GM12878 (cell line): ENCODE measurements around the gene B4GALT1. TPM values are rescaled to one million over a fixed set of nuclear protein-coding genes. Genes with fewer than 3 reads are reported as not detected.

Source experiments
- ATAC-seq: fragments of 200-7000 bp; cut with Tn5 transposase; 3 replicates; pipeline ENCODE4 v1.9.1; 2020; ENCODE audit warnings: mild to moderate bottlenecking, moderate library complexity
- BruUV-seq: library from RNA; stranded (reverse); fragments of 400-500 nt; replicated peaks from 2 replicates; lab custom pipeline; 2021; lab: Mats Ljungman, UMichigan
- CTCF ChIA-PET: fragments of 300-600 bp; sonication (Branson Sonifier 250); formaldehyde crosslinking; extraction: SDS; loops from one replicate; lab custom pipeline; 2021; ENCODE audit warnings: inconsistent platforms; lab: Yijun Ruan, JAX
- POLR2A ChIA-PET: fragments of 350-600 bp; formaldehyde crosslinking; extraction: SDS; loops from one replicate; lab custom pipeline; 2021; ENCODE audit warnings: inconsistent platforms; lab: Charles Lee
- RAD21 ChIA-PET: fragments of 300-600 bp; sonication (Branson Sonifier 250); formaldehyde crosslinking; loops from one replicate; lab custom pipeline; 2023; ENCODE audit warnings: antibody characterized with exemption; ENCODE audit not compliant: unreplicated experiment; lab: Charles Lee
- SMC1A ChIA-PET: fragments of 300-600 bp; sonication (Branson Sonifier 250); formaldehyde crosslinking; loops from one replicate; lab custom pipeline; 2023; ENCODE audit not compliant: unreplicated experiment, uncharacterized antibody; lab: Charles Lee
- DNase-seq: peaks from one replicate; pipeline ENCODE4 v3.0.0-alpha.2; 2011; ENCODE audit warnings: low read depth, low spot score
- FAIRE-seq: peaks from 3 replicates; lab custom pipeline; 2011; peaks lifted over from hg19 to GRCh38; lab: Jason Lieb, UNC
- H2AFZ ChIP-seq: 2 replicates; pipeline ENCODE4 v1.6.0; 2011; ENCODE audit warnings: low read depth, low read length, control low read depth; ENCODE audit not compliant: control insufficient read depth
- H3K27ac ChIP-seq: 2 replicates; pipeline ENCODE4 v1.5.1; 2011; ENCODE audit warnings: control low read depth; ENCODE audit not compliant: control insufficient read depth, insufficient read depth
- H3K27me3 ChIP-seq, 2 experiments: replicated peaks in 1 of 2; 2 replicates each; pipeline versions ENCODE4 v1.6.0 to v1.6.1; 2011; ENCODE audit warnings: low read length in 1 of 2; ENCODE audit not compliant: control insufficient read depth in 2 of 2, insufficient read depth in 2 of 2
- H3K36me3 ChIP-seq, 2 experiments: 2 replicates each; pipeline ENCODE4 v1.5.1; 2011; ENCODE audit warnings: low read length in 1 of 2; ENCODE audit not compliant: control insufficient read depth in 2 of 2, insufficient read depth in 2 of 2
- H3K4me1 ChIP-seq: 2 replicates; pipeline ENCODE4 v1.6.1; 2011; ENCODE audit warnings: mild to moderate bottlenecking, low read length, moderate library complexity, mixed read lengths; ENCODE audit not compliant: control insufficient read depth, insufficient read depth
- H3K4me2 ChIP-seq: 2 replicates; pipeline ENCODE4 v1.6.0; 2011; ENCODE audit warnings: control low read depth; ENCODE audit not compliant: control insufficient read depth, insufficient read depth
- H3K4me3 ChIP-seq: fragments of 200-600 bp; sonication (generic); 2 replicates; pipeline ENCODE4 v1.5.1; 2016
- H3K79me2 ChIP-seq: 2 replicates; pipeline ENCODE4 v1.6.0; 2011; ENCODE audit warnings: low read length; ENCODE audit not compliant: control insufficient read depth, insufficient read depth
- H3K9ac ChIP-seq: 2 replicates; pipeline ENCODE4 v1.8.0; 2011; ENCODE audit warnings: low read length, control low read depth, mixed read lengths; ENCODE audit not compliant: control insufficient read depth, insufficient read depth
- H3K9me3 ChIP-seq: replicated peaks from 3 replicates; pipeline ENCODE4 v1.5.1; 2011; ENCODE audit warnings: mild to moderate bottlenecking, low read length; ENCODE audit not compliant: control insufficient read depth, insufficient read depth
- H4K20me1 ChIP-seq: 2 replicates; pipeline ENCODE4 v1.6.0; 2011; ENCODE audit not compliant: control insufficient read depth, insufficient read depth
- CBX3 ChIP-seq: fragments of 200-600 bp; sonication (generic); IDR thresholded peaks from 2 replicates; pipeline ENCODE4 v1.6.1; 2016; ENCODE audit warnings: low read depth, borderline replicate concordance
- EGR1 ChIP-seq, 2 experiments: IDR thresholded peaks; 1 replicate in 1 of 2; 2 replicates in 1 of 2; pipeline ENCODE4 v1.6.1; 2011 to 2012; ENCODE audit warnings: low read depth in 2 of 2, low read length in 2 of 2, borderline replicate concordance in 1 of 2, mild to moderate bottlenecking in 1 of 2, moderate library complexity in 1 of 2
- GATAD2B ChIP-seq: fragments of 450-650 bp; conservative IDR thresholded peaks from 2 replicates; pipeline ENCODE4 v1.6.1; 2017; ENCODE audit warnings: low read depth, mild to moderate bottlenecking, moderate library complexity
- HDAC6 ChIP-seq: fragments of 200-600 bp; sonication (generic); IDR thresholded peaks from one replicate; pipeline ENCODE4 v1.8.0; 2017; ENCODE audit warnings: antibody characterized with exemption; ENCODE audit not compliant: unreplicated experiment
- KLF5 ChIP-seq: fragments of 450-650 bp; IDR thresholded peaks from 2 replicates; pipeline ENCODE4 v1.6.1; 2014; ENCODE audit warnings: mild to moderate bottlenecking; ENCODE audit not compliant: partially characterized antibody
- NFYA ChIP-seq: IDR thresholded peaks from 2 replicates; pipeline ENCODE4 v1.6.1; 2011; ENCODE audit warnings: low read depth, mild to moderate bottlenecking, low read length, improper control_type of control experiment, borderline replicate concordance
- NR2C1 ChIP-seq: fragments of 450-650 bp; IDR thresholded peaks from 2 replicates; pipeline ENCODE4 v1.6.1; 2017; ENCODE audit warnings: antibody characterized with exemption, mild to moderate bottlenecking, moderate library complexity
- PAX8 ChIP-seq: fragments of 450-650 bp; IDR thresholded peaks from 2 replicates; pipeline ENCODE4 v1.6.1; 2017; ENCODE audit warnings: mild to moderate bottlenecking, moderate library complexity
- POLR2A ChIP-seq: IDR thresholded peaks from 2 replicates; pipeline ENCODE4 v1.6.1; 2011; ENCODE audit warnings: low read depth, mild to moderate bottlenecking, low read length
- POLR2AphosphoS5 ChIP-seq: IDR thresholded peaks from 2 replicates; pipeline ENCODE4 v1.6.1; 2011; ENCODE audit warnings: mild to moderate bottlenecking, low read length, inconsistent platforms
- RB1 ChIP-seq: fragments of 450-650 bp; formaldehyde crosslinking; IDR thresholded peaks from 2 replicates; pipeline ENCODE4 v1.6.1; 2017; ENCODE audit warnings: mild to moderate bottlenecking, borderline replicate concordance
- RBBP5 ChIP-seq: fragments of 200-600 bp; sonication (generic); conservative IDR thresholded peaks from 2 replicates; pipeline ENCODE4 v1.6.1; 2016
- SPI1 ChIP-seq: IDR thresholded peaks from 2 replicates; pipeline ENCODE4 v1.6.1; 2011; ENCODE audit warnings: low read depth, mild to moderate bottlenecking, low read length, moderate library complexity, borderline replicate concordance; ENCODE audit not compliant: insufficient read depth
- WGBS: methylation state at CpG from one replicate; pipeline ENCODE4 v1.1.6; 2016; ENCODE audit warnings: low lambda C conversion rate; ENCODE audit not compliant: insufficient replicate concordance, insufficient coverage; ENCODE audit errors: missing lambda C conversion rate; 5-methylcytosine and 5-hydroxymethylcytosine counted together
- in situ Hi-C: fragments of 300-500 bp; cut with MboI; formaldehyde crosslinking; loops from 9 replicates; pipeline ENCODE4 v1.14.3; 2018; ENCODE audit warnings: mixed read lengths
- intact Hi-C: fragments of 100-400 bp; cut with micrococcal nuclease; formaldehyde crosslinking; loops from one replicate; pipeline ENCODE4 v1.14.2; 2022; ENCODE audit not compliant: unreplicated experiment
- polyA plus RNA-seq, 11 experiments: library from polyadenylated mRNA; depleted of rRNA in 4 of 11; unstranded in 6 of 11; stranded (reverse) in 5 of 11; fragments of >200 nt; fragmentation: Nextera tagmentation in 4 of 11; fragmentation: Illumina TruSeq in 1 of 11; extraction: Ambion mirVana in 4 of 11; extraction: Trizol in 1 of 11; gene quantifications; 1 replicate in 1 of 11; 2 replicates in 10 of 11; pipeline versions ENCODE4 v1.2.1 to v1.2.3, GENCODE V29; 2011 to 2016; ENCODE audit warnings: inconsistent platforms in 2 of 11, missing spikeins in 2 of 11, low read depth in 1 of 11
- total RNA-seq, 4 experiments: library from RNA; depleted of rRNA in 3 of 4; stranded (reverse); fragments of >200 nt in 3 of 4; fragmentation: Illumina TruSeq in 1 of 4; extraction: Trizol in 1 of 4; gene quantifications; 2 replicates each; pipeline versions ENCODE4 v1.2.1 to v1.2.3, GENCODE V29; 2013 to 2021
- TF ChIP-seq, protein P1 (sequence below): IDR thresholded peaks from 2 replicates; pipeline ENCODE4 v1.6.1; 2011; ENCODE audit warnings: borderline replicate concordance, low read depth, mild to moderate bottlenecking, moderate library complexity, mixed read lengths, low read length; ENCODE audit not compliant: insufficient read depth; ENCODE audit errors: extremely low read length

Gene B4GALT1
- total and polyA plus RNA-seq, 10 of the 15 experiments (the other 5 are each of a cell fraction or from before 2014, with no cell fraction given) = 12.7 to 79.0 (median 41.0) TPM

DNA sequence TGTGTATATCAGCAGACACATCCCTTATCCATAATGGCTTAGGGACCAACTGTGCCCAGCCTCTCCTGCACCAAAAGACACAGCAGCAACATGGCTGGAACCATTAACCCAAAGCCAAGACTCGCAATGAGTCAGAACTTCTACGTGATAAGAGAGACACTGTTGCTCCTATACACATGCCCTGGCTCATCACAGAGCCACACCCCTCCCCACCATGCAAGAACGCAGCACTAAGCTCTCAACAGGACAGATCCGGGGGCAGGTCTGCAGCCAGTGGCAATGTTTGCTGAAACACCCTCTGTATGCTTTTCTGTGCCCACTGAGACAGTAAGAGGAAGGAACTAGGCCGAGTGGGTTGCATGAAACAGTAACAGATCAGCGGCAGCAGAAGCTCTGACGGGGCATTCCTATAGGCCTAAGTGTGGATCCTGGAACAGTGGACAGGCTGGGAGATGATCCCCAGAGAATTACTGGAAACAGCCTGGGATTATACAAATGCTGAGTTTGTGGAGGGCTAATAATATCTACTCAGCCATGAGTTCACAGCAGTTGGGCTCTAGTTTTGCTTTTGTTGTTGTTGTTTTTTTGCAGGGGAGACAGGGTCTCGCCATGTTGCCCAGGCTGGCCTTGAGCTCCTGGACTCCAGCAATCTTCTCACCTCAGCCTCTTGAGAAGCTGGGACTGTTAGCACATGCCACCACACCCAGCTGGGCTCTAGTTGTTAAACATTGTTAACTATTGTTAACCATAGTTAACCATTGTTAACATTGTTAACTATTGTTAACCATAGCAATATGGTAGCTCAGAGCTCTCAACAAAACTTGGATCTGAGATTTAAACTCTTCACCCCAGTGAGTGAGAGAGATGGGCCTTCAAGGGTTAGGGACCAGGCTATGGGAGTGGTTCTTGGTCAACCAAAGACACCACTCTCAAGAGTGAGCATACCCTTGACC lies 41.0 kb downstream of the B4GALT1 start:
- RAD21 ChIA-PET = interaction anchor here (0.7 to 2.3 kb wide), 8 partner anchors 15 to 100 kb away, joined by 3 to 10 read pairs (median 4); no protein-coding TSS in a partner anchor
- Histone ChIP-seq H3K27ac (peak overlapping the region; percentile 17), H3K36me3 (peaks cover 24 to 32% of the 10 kb centered on the region in 2 experiments), H3K27me3 (no peaks in the 10 kb centered on the region), H3K4me3 (no peak overlapping the region)
- POLR2A ChIA-PET = interaction anchor here (0.9 to 2.2 kb wide), 6 partner anchors 11 to 44 kb away, joined by 3 to 8 read pairs (median 4); no protein-coding TSS in a partner anchor
- no TSS peak for BruUV-seq
- ATAC-seq (0 out of 3 replicates have a peak, but pooled peaks have one; percentile 5), FAIRE-seq (no peak)
- CTCF ChIA-PET = interaction anchor here (0.9 to 3.0 kb wide), 12 partner anchors 10 to 100 kb away, joined by 3 to 21 read pairs (median 5); partner anchors contain the start of gene B4GALT1
- no peak for TF ChIP-seq HDAC6
- TF ChIP-seq NFYA = no peak
- TF ChIP-seq, protein P1, sequence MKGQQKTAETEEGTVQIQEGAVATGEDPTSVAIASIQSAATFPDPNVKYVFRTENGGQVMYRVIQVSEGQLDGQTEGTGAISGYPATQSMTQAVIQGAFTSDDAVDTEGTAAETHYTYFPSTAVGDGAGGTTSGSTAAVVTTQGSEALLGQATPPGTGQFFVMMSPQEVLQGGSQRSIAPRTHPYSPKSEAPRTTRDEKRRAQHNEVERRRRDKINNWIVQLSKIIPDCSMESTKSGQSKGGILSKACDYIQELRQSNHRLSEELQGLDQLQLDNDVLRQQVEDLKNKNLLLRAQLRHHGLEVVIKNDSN = no peak
- TF ChIP-seq POLR2A = peak; percentile 38; the same call in 1 of the 2 replicates
- no peak for TF ChIP-seq CBX3
- TF ChIP-seq SPI1 = no peak; the same call in 1 of the 2 replicates
- TF ChIP-seq EGR1 (IDR thresholded peaks at IDR 0.05; ENCODE audit: borderline replicate concordance in 1 of 2, low read depth in 2 of 2, low read length in 2 of 2) = no peak
- TF ChIP-seq RB1 = no peak
- TF ChIP-seq PAX8 = no peak
- no peak for TF ChIP-seq GATAD2B
- TF ChIP-seq POLR2AphosphoS5 = 0 out of 2 replicates have a peak, but pooled peaks have one; percentile 30
- no peak for TF ChIP-seq NR2C1
- no peak for TF ChIP-seq RBBP5
- no peak for TF ChIP-seq KLF5
- TF ChIP-seq, all 136 proteins: peak for 2
- WGBS = 31% methylated on average over 8 of the region's 8 CpGs
- Histone ChIP-seq H3K9ac (no peak overlapping the region), H3K79me2 (peaks cover 44% of the 10 kb centered on the region), H3K4me2 (peak overlapping the region; percentile 4), H3K9me3 (no peaks in the 10 kb centered on the region), H2AFZ (no peak overlapping the region), H4K20me1 (peaks cover 2% of the 10 kb centered on the region; the same call in 1 of the 2 replicates), H3K4me1 (peaks cover 43% of the 10 kb centered on the region)
- no peak for DNase-seq
- SMC1A ChIA-PET = interaction anchor here (0.7 to 3.1 kb wide), 17 partner anchors 8 to 107 kb away, joined by 3 to 19 read pairs (median 4); partner anchors contain the start of gene B4GALT1
- intact Hi-C loops = loop anchor here (2.0 to 5.0 kb wide), 2 partner anchors 36 to 99 kb away; no protein-coding TSS in a partner anchor
- in situ Hi-C loops = no loop called here
